Stimulated activated CD8-positive, alpha-beta memory T cell treated with anti-CD3 and anti-CD28 coated beads, Interleukin-7, amount 100 ng/mL, for 48 hours (primary cell): ENCODE data around the gene WNT6.

Experiments used
- DNase-seq, 2 donors: peaks; one replicate each; pipeline ENCODE4 v3.0.0-alpha.2; 2020; ENCODE audit warnings: low read depth in 1 of 2; ENCODE audit errors: extremely low read depth in 1 of 2

Gene WNT6

DNA sequence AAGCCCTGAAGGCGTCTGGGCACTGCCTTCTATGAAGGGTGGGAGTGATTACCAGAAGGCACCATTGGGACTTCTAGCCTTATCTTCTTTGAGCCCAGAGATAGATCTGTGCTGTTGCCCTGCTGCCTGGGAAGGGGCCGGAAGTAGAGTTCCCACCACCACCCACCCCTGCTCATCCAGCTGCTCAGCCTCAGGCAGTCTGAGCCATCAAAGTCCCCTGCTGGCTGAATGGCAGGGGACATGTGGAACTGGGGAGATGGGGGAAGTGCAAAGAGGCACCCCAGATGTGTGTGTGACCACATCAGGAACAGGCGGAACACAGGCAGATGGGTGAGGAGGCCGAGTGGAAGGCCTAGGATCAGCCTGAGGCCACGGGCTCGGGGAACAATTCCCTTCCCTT, 17.7 kb downstream of the WNT6 start:
- DNase-seq: no peak

DNA sequence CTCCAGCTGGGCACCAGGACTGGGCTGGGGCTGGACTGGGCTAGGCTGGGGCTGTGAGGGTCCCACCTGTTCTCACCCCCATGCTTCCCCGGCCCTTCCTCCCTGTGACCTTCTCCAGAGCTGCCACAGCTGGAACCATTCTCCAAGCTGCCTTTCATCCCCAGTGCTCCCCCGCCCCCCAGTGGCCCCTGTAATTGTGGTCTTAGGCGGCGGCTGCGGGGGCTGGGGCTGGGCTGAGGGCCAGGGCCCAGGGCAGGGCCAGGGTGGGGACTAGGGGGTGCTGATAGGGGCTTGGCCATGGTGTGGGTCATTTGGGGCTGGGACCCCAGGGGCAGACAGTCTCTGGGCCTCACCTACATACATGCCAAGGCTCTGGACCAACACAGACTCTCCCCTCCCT, 18.3 kb downstream of the WNT6 start:
- no peak for DNase-seq

DNA sequence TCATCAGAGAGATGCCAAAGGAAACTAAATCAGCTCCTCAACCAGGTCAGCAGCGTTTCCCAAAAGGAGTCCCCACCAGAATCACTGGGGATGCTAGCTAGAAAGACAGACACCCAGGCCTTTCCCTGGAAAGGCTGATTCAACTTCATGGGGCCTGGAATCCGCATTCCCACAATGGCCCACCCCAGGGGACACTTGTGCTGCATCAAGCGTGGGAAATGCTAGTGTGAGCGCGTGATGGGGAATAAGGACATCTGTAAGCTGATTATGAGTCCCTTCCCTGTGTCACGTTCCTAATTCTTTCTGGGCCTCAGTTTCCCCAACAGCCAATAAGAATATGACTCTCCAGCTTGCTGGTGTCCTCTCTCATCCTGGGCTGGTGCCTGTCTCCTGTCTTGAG, 18.9 kb downstream of the WNT6 start:
- no peak for DNase-seq

DNA sequence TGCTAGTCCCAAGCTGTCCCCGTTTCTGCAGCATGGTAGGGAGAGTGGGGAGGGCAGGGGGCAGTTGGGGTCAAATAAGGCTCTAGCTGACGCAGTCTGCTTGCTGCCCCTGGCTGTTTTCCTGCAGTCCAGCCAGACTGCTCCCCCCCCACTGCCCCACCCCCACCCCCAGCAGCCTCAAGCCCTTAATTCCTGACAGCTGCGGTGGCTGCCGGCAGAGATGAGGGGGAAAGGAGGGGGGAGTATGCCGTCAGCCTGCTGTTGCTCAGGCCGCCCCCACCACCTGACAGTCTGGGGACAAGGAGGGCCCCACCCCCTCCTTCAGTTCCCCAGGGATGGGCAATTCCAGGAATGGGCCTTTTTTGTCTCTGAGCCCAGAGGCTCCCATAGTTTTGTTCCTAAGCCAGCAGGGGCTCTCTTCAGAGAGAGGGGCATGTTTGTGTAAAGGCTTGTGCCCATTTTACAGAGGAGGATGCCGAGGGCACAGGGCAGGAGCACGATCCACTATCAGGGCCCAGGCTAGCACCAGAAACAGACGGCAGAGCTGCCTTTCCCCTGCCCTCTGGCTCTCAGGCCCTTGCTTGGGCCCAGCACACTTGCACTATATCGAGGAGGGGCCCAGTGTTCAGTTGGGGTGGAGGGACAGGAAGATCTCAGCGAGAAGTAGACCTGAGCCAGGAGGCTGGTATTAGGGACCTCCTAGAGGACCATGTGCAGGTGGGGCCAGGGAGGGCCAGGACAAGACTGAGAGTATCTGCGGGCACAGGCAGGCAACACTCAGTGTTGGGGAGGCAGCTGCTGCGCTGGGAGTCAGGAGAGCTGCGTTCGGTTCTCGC, 19.5 kb downstream of the WNT6 start:
- DNase-seq: no peak

DNA sequence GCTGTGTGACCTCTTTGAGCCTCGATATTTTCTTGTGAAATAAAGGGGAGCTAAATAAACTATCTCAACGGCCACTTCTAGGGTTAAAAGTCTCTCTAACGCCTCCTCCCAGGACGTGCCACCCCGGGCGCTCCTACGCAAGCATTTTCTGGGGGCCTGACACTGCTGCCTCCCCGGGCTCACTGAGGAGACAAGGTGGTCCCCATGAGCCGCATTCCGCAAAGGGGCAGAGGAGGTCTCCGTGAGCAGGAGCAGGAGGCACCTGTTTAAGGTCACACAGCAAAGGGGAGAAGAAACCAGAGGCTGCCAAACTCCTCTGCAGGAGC, 20.1 kb downstream of the WNT6 start:
- no peak for DNase-seq

DNA sequence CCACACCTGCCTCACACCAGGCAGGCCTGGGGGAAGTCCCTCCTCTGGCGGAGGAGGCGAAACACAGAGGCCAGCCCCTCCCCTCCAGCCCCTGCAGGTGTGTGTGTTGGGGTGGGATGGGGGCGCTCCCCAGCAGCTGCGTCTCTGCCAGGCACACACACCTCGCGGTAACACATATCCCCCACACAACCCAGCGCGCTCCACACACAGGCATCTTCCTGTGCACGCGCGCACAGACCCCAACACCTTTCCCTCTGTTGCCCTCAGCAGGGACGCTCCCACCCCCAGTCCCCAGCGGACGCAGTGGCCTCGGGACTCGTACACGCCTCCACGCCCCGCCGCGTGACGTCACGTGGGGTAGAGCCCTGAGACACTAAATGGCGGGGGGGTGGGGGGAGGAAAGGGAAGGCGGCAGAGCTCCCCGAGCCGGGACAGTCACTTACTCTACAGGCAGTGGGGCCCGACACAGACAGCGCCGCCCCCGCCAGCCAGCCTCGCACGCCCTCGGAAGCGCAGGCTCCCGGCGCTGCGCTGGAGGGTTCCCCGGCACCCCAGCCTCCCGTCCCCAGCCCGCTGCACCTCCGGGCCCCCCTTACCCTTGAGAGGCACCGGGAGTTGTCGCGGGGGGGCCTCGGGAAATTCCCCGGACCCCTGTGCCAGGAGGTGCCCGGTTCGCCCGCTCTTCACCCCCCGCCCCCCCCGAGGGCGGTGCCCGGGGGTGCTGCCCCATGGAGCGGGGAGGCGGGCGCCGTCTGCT, 20.7 kb downstream of the WNT6 start, which contains the start of gene WNT10A:
WNT10A (plus strand) TSS at position 751 of the 757 bp plus-strand sequence. CDS start 144 bp downstream, outside the sequence.
- peak; percentile 21 to 57 for DNase-seq

DNA sequence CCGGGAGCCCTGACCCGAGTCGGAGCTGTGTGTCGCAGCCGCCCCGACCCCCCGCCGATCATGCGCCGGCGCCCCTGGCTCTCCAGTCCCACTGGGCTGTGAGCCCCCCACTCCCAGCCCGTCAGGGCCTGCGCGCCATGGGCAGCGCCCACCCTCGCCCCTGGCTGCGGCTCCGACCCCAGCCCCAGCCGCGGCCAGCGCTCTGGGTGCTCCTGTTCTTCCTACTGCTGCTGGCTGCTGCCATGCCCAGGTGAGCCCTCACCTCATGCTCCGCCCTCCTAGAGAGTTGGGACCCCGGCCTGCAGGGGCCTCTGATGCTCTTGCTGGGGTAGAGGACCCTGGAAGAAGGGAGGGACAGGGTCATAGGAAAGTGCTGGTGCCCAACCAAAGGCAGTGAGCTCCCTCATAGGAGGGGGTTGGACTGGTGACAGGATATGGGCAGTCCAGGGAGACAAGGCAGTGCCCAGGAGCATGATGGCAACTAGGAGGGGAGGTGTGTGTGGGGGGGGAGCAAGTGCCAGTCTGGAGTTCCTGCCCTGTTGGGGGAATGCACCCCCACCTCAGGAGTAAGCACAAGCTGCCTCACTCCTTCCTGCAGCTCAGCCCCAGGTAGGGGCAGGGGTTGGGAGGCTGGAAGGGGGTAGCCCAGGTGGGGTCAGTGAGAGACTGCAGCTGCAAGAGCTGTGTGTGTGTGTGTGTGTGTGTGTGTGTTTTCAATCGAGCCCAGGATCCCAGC, 21.4 kb downstream of the WNT6 start:
- DNase-seq: no peak

DNA sequence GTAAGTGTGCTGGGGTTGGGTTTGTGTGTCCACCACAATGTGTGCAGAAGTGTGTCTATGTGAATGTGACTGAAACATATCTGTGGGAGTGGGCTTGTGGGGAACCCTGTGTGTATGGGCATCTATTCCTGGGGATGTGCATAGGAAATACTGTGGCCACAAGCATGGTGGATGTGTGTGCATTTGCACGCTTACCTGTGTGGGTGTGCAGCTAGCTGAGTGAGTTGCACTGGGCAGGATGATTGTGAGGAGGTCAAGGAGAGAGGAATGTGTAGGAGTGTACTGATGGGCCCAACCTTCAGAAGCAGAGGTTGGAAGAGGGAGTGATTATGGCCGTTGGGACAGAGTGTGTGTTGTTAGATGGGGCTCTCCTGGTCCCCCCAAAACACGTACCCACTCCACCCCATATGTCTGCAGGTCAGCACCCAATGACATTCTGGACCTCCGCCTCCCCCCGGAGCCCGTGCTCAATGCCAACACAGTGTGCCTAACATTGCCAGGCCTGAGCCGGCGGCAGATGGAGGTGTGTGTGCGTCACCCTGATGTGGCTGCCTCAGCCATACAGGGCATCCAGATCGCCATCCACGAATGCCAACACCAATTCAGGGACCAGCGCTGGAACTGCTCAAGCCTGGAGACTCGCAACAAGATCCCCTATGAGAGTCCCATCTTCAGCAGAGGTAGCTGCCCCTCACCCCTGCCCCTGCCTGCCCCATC, 22.3 kb downstream of the WNT6 start:
- no peak for DNase-seq

DNA sequence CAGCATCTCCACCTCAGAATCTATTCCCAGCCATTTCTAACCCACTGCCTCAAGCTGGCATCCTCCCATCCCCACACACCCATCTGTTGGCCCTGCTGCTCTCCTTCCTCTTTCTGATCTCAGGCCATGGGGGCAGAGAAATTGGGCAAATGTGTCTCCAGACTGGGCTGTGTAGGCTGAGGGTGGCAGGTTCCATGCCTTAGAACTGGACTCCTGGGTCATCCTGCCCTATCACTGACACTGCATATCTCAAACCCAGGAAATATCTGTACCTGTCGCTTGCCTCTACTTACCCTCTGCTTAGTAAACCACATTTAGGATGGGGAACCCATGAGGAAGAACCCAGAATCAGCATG, 22.8 kb downstream of the WNT6 start:
- no peak for DNase-seq

DNA sequence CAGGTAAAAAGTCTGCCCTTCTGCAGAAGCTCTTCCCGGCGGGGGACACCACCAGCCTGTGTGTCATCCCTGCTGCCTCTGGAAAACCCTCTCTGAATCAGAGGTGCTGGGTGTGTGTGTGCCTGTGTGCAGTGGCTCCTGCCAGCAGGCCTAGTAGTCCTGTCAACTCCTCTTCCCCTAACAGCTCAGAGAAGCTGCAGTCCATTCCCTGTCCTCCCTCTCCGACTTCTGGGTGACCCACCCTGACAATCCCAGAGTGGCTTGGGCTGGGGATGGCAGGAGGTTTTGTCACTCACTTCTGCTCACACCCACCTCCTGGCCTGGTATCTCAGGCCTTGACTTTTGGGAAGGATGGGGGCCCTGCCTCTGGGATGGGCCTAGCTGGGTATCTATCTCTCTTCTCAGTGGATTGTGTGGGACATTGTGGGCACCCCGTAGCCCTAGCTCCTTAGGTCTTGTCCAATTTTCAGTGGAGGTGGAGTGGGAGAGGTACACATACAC, 23.3 kb downstream of the WNT6 start:
- no peak for DNase-seq

DNA sequence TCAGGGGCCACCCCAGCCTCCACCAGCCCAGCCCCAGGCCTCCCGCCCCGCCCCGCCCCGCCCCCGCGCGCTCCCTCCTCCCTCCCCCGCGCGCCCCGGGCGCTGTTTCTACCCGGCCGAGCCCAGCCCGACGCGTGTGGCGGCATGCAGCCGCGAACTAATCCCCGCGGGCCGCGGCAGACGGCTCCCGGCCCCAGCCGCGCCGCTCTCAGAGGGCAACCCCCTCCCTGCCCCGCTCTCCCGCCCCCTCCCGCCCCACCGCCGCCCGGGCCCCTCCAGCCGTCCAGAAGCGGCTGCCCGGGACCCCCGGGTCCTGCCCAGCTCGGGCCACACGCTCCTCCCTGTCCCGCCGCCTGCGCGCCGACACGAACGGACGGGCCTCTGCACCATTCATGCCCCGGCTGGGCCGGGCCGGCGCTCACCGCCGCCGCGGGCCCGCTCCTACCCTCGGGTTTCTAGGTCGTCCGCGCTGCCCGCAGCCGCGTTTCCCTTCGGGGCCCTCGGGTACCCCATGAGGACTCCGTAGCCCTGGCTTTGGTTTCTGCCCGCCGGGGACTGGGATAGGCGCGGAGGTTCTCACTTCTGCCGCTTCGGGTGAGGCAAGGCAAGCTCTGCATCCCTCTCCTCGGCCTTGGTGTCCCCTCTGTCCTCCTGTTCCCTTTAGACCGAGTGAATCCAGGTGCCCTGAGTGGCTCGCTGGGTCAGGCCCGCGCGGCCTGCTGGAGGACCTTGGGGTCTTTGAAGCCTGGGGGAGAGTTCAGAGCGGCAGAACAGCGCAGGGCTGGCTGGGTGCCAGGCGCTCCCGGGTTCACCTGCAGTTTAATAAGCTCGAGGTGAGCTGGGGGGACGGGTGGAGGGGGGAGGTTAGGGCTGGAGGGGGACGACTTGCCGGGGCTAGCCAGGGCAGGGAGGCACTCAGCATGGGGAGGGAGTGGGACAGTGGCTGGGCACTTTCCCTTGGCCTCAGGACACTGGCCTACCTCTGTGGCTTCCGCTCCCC, 24.2 kb downstream of the WNT6 start:
- DNase-seq: no peak

DNA sequence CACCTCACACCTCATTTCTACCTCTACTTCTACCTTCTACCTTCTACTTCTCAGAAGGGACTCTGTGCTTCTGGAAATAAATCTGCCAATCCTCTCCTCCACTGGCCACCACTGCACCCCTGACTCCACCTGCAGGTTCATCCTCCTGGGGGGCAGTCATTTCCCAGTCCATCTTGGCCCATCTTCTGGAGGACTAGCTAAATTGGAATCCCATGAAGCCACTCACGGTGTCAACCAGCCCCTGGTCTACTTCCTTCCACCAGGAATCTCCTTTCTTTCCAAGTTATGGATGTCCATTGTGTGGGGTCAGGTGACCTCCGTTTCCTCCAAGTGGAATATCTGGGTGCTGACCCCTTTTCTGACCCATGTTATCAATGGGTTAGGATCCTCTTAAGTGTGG, 24.9 kb downstream of the WNT6 start:
- no peak for DNase-seq

DNA sequence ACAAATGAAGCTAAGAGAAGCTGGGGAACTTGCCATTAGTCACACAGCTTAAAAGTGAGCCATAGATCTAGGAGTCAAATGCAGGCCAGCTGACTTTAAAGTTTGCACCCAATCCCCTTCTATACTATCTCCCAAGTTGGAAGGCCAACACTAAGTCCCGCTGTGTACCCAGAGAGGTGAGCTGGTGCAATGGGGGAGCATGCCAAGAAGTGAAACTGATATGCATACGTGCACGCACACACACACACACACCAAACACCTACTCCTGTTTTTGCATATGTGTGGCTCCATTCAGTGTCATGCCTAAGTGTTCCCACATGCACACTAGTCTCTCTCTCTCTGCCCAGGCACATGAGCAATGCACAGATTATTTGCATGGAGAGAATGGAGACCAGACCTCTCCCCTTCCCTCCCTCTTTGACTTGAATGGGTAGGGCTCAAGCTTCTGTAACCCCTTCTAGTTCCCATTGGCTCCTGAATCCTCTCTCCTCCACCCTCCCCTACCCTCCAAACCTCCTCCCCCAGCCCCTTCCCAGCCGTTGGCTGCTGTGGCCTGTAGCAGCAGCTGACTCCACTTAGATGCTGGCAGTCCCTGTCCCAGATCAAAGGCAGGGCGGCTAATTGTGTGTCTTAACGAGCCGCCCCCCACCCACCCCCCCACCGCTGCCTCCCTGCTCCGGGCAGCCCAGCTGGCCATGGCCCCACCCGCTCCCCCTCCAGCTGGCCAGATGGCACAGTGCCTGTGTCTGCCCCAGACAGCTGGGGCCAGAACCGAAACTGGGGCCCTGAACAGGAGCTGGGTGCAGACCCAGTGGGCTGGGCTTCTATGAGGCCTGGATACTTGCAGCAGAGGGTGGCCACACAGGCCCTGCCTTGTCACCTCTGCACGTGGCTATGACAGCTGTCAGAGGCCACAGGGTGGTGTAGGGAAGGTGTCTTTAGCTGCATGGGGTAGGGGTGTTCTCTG, 26.7 kb downstream of the WNT6 start:
- DNase-seq: no peak

DNA sequence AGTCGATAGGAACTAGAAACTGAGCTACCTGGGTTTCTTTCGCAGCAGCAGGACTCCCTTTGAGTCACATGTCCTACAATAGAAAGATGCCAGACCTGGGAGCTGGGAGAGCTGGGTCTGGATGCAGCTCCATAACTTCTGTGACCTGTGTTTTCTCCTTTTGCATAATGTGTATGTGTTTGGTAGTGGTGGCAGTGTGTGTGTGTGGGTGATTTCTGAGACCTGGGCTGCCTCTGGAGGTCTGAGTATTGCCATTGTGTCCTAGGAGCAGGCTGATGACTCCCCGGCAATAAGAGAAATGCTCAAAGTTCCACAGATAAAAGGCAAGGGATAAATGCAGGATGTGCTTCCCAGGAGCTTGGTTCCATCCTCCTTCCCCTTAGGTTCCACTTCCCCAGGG, 27.5 kb downstream of the WNT6 start:
- no peak for DNase-seq

DNA sequence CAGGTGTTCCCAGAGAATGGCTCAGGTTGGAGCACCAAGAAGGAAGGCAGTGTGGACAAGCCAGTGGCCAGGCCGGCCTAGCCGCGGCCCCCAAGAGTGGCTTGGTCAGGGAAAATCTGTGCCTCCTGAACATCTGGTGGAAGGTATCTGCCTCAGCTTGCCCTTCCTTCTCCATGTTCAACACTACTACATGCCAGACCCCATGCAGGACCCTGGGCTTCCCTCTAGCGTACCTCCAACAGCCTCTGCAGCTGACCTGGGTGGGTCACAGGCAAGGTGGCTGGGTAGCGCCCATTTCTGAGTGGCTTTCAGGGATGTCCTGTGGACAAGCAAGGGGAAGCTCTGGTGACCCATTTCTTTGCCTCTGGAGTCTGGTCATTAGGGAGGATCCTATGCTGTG, 28.7 kb downstream of the WNT6 start:
- no peak for DNase-seq

DNA sequence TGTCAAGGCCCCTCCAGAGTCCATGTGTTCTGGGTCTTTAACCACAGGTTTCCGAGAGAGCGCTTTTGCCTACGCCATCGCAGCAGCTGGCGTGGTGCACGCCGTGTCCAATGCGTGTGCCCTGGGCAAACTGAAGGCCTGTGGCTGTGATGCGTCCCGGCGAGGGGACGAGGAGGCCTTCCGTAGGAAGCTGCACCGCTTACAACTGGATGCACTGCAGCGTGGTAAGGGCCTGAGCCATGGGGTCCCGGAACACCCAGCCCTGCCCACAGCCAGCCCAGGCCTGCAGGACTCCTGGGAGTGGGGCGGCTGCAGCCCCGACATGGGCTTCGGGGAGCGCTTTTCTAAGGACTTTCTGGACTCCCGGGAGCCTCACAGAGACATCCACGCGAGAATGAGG, 30.3 kb downstream of the WNT6 start:
- no peak for DNase-seq

DNA sequence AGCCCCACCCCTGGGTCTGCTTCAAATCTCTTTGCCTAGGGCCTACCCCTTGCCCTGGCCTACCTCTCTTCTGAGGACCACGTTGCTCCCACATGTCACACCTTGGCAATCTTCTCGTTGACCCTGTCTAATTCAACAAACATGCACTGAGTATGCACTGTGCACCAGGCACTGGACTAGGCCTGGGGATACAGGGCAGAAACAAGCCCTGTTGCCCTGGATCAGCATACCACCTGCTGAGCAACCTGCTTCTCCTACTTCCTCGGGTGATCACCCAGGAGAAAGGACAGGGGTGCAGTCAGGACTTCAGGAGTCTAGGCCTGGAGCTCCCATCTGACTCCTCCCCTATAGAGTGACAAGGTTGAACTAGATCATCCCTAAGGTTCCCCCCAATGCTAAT, 30.8 kb downstream of the WNT6 start:
- no peak for DNase-seq

DNA sequence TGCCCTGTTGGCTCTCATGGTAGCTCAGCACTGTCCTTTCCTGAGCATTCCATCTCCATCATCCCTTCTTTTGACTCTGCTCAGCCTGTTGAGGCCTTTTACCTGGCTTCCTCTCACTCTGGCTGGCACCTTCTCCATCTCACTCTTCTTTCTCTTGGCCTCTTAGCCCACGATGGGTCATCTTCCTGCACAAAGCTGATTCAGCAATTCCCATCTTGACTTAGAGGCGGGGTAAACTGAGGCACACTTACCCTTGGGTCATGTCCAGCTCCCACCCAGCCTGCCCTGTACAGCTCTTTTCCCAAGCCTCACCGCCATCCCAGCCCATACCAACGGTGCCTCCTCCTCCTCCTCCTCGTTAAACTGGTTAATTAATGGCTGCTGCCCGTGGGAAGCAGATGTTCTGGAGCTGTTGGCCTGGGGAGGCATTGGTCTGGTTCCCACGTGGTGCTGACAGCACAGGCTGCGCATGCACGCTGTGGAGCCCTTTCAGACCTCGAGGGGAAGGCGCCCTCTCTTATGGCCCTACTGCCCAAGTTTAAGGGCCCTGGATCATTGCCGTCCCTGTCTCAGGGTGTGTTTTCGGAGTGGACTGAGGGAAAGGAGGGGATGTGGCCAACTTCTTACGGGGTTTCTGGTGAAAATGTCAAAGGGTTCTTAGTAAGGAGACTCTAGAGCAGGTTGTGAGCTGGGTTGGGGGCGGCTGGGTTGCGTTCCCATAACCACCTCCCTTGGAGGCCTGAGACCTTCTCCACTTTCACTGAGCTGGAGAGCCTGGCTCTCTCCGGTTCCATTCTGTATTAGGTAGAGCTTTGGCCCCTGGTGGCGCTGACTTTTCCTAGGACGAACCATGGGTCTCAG, 31.9 kb downstream of the WNT6 start:
- no peak for DNase-seq
